CD8-positive, alpha-beta memory T cell (primary cell): ENCODE results near the gene COL25A1. TPM values are rescaled to one million over a fixed set of nuclear protein-coding genes. Genes with fewer than 3 reads are reported as not detected.
A peak's percentile ranks its signal among the peaks of the same experiment; 100 is the strongest.

Experiments used
- CTCF ChIA-PET: fragments of 350-600 bp; sonication (Branson Sonifier 250); formaldehyde crosslinking; loops from one replicate; lab custom pipeline; 2021; ENCODE audit warnings: antibody characterized with exemption; lab: Charles Lee
- POLR2A ChIA-PET: fragments of 350-600 bp; sonication (Branson Sonifier 250); formaldehyde crosslinking; loops from one replicate; lab custom pipeline; 2021; ENCODE audit warnings: antibody characterized with exemption; lab: Charles Lee
- DNase-seq, 5 donors: peaks; one replicate each; pipeline versions ENCODE4 v3.0.0 to v3.0.0-alpha.2; 2020 to 2022; ENCODE audit warnings: mixed read lengths in 1 of 5
- H3K27ac ChIP-seq: one replicate; pipeline ENCODE4 v1.7.0; 2013; ENCODE audit warnings: low read depth, mild to moderate bottlenecking, low read length, moderate library complexity
- H3K27me3 ChIP-seq: 2 replicates; pipeline ENCODE4 v1.7.0; 2013; ENCODE audit warnings: low read length, mild to moderate bottlenecking; ENCODE audit not compliant: insufficient read depth, poor library complexity, severe bottlenecking
- H3K36me3 ChIP-seq: 2 replicates; pipeline ENCODE4 v1.7.0; 2013; ENCODE audit warnings: mild to moderate bottlenecking, low read length, moderate library complexity; ENCODE audit not compliant: insufficient read depth
- H3K4me1 ChIP-seq: 2 replicates; pipeline ENCODE4 v1.7.0; 2013; ENCODE audit warnings: mild to moderate bottlenecking, low read length, moderate library complexity; ENCODE audit not compliant: insufficient read depth
- H3K4me3 ChIP-seq: 2 replicates; pipeline ENCODE4 v1.7.0; 2013; ENCODE audit warnings: mild to moderate bottlenecking, low read length
- H3K9me3 ChIP-seq: 2 replicates; pipeline ENCODE4 v1.7.0; 2013; ENCODE audit warnings: mild to moderate bottlenecking, low read length
- H3K27ac Mint-ChIP-seq, 8 donors: one replicate each; pipeline ENCODE4 v1.8.0; 2020 to 2021; ENCODE audit warnings: mixed read lengths in 8 of 8, mild to moderate bottlenecking in 6 of 8, inconsistent platforms in 3 of 8, moderate library complexity in 3 of 8
- H3K27me3 Mint-ChIP-seq, 2 donors: one replicate each; pipeline ENCODE4 v1.8.0; 2020 to 2021; ENCODE audit warnings: mixed read lengths in 2 of 2, mild to moderate bottlenecking in 1 of 2, moderate library complexity in 1 of 2
- H3K36me3 Mint-ChIP-seq, 3 donors: one replicate each; pipeline ENCODE4 v1.8.0; 2020 to 2021; ENCODE audit warnings: mixed read lengths in 3 of 3, inconsistent platforms in 1 of 3, mild to moderate bottlenecking in 1 of 3
- H3K4me1 Mint-ChIP-seq, 3 donors: one replicate each; pipeline ENCODE4 v1.8.0; 2020 to 2021; ENCODE audit warnings: mixed read lengths in 3 of 3, inconsistent platforms in 1 of 3, mild to moderate bottlenecking in 1 of 3
- H3K4me3 Mint-ChIP-seq, 7 donors: one replicate each; pipeline ENCODE4 v1.8.0; 2020 to 2021; ENCODE audit warnings: mixed read lengths in 7 of 7, mild to moderate bottlenecking in 6 of 7, moderate library complexity in 4 of 7, inconsistent platforms in 2 of 7
- H3K9me3 Mint-ChIP-seq, 5 donors: one replicate each; pipeline ENCODE4 v1.8.0; 2020 to 2022; ENCODE audit warnings: mixed read lengths in 5 of 5, mild to moderate bottlenecking in 3 of 5, moderate library complexity in 2 of 5, inconsistent platforms in 1 of 5
- polyA plus RNA-seq: library from polyadenylated mRNA; unstranded; fragments of 300-500 nt; fragmentation: Illumina TruSeq; gene quantifications from one replicate; pipeline ENCODE4 v1.2.3, GENCODE V29; 2021
- total RNA-seq, 2 experiments: library from RNA; stranded (reverse); gene quantifications; one replicate each; pipeline ENCODE4 v1.2.3, GENCODE V29; 2021

Gene COL25A1
- total and polyA plus RNA-seq, 3 experiments from 2014 or later = not detected

- CTCF ChIA-PET = no interaction called here
Observed at GRCh38 chr4:109321232-109321631, 18.8 kb upstream of the COL25A1 start.

GRCh38 chr4:109319684-109320083, 17.2 kb upstream of the COL25A1 start:
- Mint-ChIP-seq H3K9me3 (peaks cover 8 to 36% (median 31%) of the 10 kb centered on the region in 5 donors), H3K27ac (no peak overlapping the region), H3K4me1 (no peaks in the 10 kb centered on the region), H3K4me3 (no peak overlapping the region), H3K27me3 (peaks cover 21 to 37% of the 10 kb centered on the region in 2 donors), H3K36me3 (peaks cover 0 to 24% (median 6%) of the 10 kb centered on the region in 3 donors)
- Histone ChIP-seq H3K9me3 (no peaks in the 10 kb centered on the region), H3K27ac (no peak overlapping the region), H3K27me3 (no peaks in the 10 kb centered on the region), H3K36me3 (no peaks in the 10 kb centered on the region), H3K4me3 (no peak overlapping the region), H3K4me1 (no peaks in the 10 kb centered on the region)
- POLR2A ChIA-PET = no interaction called here
- no peak for DNase-seq
- CTCF ChIA-PET = no interaction called here

More at GRCh38 chr4:109321232-109321631, 18.8 kb upstream of the COL25A1 start:
- peaks cover 12 to 29% of the 10 kb centered on the region in 2 donors for H3K27me3 Mint-ChIP-seq
- H3K4me3 Mint-ChIP-seq = no peak overlapping the region
- H3K27ac Mint-ChIP-seq = no peak overlapping the region
- peaks cover 8 to 36% (median 31%) of the 10 kb centered on the region in 5 donors for H3K9me3 Mint-ChIP-seq
- no peaks in the 10 kb centered on the region for H3K4me1 Mint-ChIP-seq
- POLR2A ChIA-PET = no interaction called here
- DNase-seq = no peak
- H3K36me3 Mint-ChIP-seq = peaks cover 0 to 20% (median 6%) of the 10 kb centered on the region in 3 donors
- no peak overlapping the region for H3K27ac ChIP-seq
- no peaks in the 10 kb centered on the region for H3K4me1 ChIP-seq
- H3K27me3 ChIP-seq = no peaks in the 10 kb centered on the region
- no peaks in the 10 kb centered on the region for H3K36me3 ChIP-seq
- H3K9me3 ChIP-seq = no peaks in the 10 kb centered on the region
- H3K4me3 ChIP-seq = no peak overlapping the region

DNA sequence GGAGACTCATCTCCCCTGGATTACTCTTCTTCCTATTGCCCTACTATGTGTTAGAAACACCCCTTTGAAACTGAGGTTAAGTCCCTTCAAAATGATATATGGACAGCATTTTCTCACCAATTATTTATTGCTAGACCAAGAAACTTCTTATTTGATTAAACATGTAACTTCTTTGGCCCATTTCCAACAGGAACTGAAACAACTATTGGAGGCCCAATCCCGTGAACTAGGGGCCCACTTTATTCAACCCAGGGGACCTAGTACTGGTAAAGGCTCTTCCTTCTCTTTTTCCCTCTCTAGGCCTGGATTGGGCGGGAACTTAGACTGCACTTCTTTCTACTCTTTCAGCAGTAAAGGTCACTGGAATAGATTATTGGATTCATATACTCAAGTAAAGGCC, 16.7 kb upstream of the COL25A1 start:
- Mint-ChIP-seq H3K27me3 (peaks cover 21 to 37% of the 10 kb centered on the region in 2 donors), H3K4me1 (no peaks in the 10 kb centered on the region), H3K9me3 (peaks cover 8 to 34% (median 30%) of the 10 kb centered on the region in 5 donors), H3K36me3 (peaks cover 0 to 22% (median 6%) of the 10 kb centered on the region in 3 donors), H3K4me3 (no peak overlapping the region), H3K27ac (no peak overlapping the region)
- CTCF ChIA-PET = no interaction called here
- H3K9me3 ChIP-seq = no peaks in the 10 kb centered on the region
- H3K27ac ChIP-seq = no peak overlapping the region
- no peak for DNase-seq
- H3K27me3 ChIP-seq = peaks cover 4% of the 10 kb centered on the region
- no peaks in the 10 kb centered on the region for H3K4me1 ChIP-seq
- POLR2A ChIA-PET = no interaction called here
- no peak overlapping the region for H3K4me3 ChIP-seq
- no peaks in the 10 kb centered on the region for H3K36me3 ChIP-seq

- H3K36me3 ChIP-seq = no peaks in the 10 kb centered on the region
- no peak for DNase-seq
- ChIA-PET POLR2A (no interaction called here), CTCF (no interaction called here)
- Mint-ChIP-seq H3K27ac (no peak overlapping the region), H3K27me3 (peaks cover 24 to 40% of the 10 kb centered on the region in 2 donors), H3K9me3 (peaks cover 6 to 18% (median 16%) of the 10 kb centered on the region in 5 donors), H3K4me1 (no peaks in the 10 kb centered on the region), H3K4me3 (no peak overlapping the region), H3K36me3 (peaks cover 0 to 4% (median 0%) of the 10 kb centered on the region in 3 donors)
- H3K4me1 ChIP-seq = no peaks in the 10 kb centered on the region
- H3K27me3 ChIP-seq = peaks cover 4% of the 10 kb centered on the region
- no peak overlapping the region for H3K4me3 ChIP-seq
- H3K9me3 ChIP-seq = no peaks in the 10 kb centered on the region
- H3K27ac ChIP-seq = no peak overlapping the region
Observed at GRCh38 chr4:109315818-109316217, 13.4 kb upstream of the COL25A1 start.

DNA sequence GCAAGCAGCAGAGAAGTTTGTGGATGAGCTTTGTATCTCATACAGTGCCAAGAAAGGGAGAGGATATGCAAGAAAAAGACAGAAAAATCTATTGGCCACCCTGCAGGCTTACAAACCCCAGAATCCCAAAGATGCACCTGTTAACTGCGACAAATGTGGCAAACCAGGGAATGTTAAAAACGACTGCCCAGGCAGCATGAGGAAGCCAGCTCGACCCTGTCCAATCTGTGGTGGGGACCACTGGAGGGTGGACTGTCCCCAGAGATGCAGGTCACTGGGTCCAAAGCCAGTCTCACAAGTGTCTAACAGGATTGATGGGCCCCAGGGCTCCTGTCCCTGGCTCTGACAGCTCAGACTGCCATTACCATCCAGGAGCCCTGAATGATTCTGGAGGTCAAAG, 12.9 kb upstream of the COL25A1 start:
- Histone ChIP-seq H3K9me3 (no peaks in the 10 kb centered on the region), H3K27ac (no peak overlapping the region), H3K4me3 (no peak overlapping the region), H3K27me3 (peaks cover 4% of the 10 kb centered on the region), H3K4me1 (no peaks in the 10 kb centered on the region), H3K36me3 (no peaks in the 10 kb centered on the region)
- POLR2A ChIA-PET = no interaction called here
- Mint-ChIP-seq H3K9me3 (peaks cover 6 to 14% (median 12%) of the 10 kb centered on the region in 5 donors), H3K27me3 (peaks cover 24 to 41% of the 10 kb centered on the region in 2 donors), H3K36me3 (peaks cover 0 to 4% (median 0%) of the 10 kb centered on the region in 3 donors), H3K4me3 (no peak overlapping the region), H3K27ac (no peak overlapping the region), H3K4me1 (no peaks in the 10 kb centered on the region)
- CTCF ChIA-PET = no interaction called here
- DNase-seq = no peak

DNA sequence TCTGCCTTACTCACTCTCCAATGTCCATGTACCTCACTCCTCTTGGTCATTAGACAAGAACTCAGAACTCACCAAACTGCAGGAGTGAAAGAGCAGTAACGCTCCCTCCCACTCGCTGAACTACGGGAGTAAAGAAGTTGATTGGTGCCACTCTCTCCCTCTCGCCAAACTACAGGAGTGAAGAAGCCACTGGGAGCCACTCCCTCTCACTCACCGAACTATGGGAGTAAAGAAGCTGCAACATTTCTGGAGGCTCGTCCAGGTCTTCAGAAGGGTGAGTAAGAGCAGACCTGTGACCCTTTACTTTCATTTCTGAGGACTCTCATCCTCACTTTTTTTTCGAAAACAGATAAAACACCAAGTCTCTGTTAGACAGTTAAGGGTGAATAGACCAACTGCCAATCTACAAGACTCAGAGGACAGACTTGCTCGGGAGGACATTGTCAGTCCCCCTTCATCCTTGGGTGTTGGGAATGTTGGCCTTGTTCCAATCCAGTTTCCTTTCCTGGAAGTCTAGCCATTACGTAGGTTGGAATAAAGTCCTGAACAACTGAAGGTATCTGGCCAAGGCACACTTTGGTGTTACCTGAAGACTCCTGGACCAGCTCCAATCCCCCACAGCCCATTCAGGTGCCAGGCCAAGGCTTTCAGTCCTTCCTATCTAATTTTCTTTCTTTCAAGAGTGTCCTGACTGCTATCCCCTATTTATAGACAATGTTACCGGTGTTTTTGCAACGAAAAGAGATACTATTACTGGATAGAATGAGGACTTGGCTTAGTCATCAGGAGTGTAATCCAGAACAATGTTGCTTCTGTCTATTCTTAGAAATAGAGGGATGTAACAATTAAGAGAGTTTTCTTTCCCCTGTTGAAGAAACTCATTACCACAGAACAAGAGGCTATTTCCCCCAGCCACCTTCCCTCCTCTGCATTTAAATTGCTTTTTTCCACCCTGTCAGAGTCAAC, 11.0 kb upstream of the COL25A1 start:
- peaks cover 6 to 12% (median 10%) of the 10 kb centered on the region in 5 donors for H3K9me3 Mint-ChIP-seq
- H3K36me3 Mint-ChIP-seq = peaks cover 0 to 4% (median 0%) of the 10 kb centered on the region in 3 donors
- H3K27ac Mint-ChIP-seq = no peak overlapping the region
- no peak overlapping the region for H3K4me3 ChIP-seq
- no peak for DNase-seq
- peaks cover 4% of the 10 kb centered on the region for H3K27me3 ChIP-seq
- no peaks in the 10 kb centered on the region for H3K4me1 ChIP-seq
- POLR2A ChIA-PET = no interaction called here
- H3K36me3 ChIP-seq = no peaks in the 10 kb centered on the region
- H3K9me3 ChIP-seq = no peaks in the 10 kb centered on the region
- no peak overlapping the region for H3K27ac ChIP-seq
- no peak overlapping the region for H3K4me3 Mint-ChIP-seq
- H3K27me3 Mint-ChIP-seq = peaks cover 26 to 36% of the 10 kb centered on the region in 2 donors
- CTCF ChIA-PET = no interaction called here
- H3K4me1 Mint-ChIP-seq = no peaks in the 10 kb centered on the region

- CTCF ChIA-PET = no interaction called here
- no peaks in the 10 kb centered on the region for H3K9me3 Mint-ChIP-seq
- no peaks in the 10 kb centered on the region for H3K36me3 Mint-ChIP-seq
Observed at GRCh38 chr4:109303140-109303496, 660 bp upstream of the COL25A1 start.

DNA sequence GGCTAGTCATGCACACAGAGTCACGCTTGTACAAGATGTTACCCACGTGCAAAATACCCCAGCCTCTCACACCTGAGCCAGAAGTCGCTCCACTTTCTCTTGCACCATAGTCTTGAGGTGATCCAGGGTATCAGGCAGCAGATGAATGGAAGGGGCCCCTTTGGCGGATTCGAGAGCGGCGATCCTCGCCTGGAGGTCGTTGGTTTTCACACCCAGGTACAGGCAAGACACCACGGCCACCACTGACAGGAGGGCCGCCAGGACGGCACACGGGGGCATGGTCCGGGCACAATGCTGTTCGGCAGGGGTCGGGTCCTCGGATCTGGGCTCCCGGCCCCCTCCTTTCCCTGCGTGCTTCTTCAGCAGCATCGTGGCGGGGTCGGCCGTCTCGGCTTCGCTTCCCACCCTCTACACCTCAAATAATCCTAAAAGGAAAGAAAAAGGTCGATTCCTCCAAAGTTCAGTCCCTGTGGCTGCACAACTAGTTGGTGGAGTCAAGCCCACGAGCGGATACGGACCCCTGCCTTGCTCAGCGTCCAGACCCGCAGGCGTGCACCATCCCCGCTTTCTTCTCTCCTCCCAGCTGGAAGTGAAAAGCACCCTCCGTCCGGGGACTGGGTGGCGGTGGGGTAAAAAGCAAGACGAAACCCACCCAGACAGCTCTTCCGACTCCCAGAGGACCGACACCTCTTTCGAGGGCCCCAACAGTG, 652 bp downstream of the COL25A1 start:
- peak overlapping the region; percentile 27 to 90 (median 79) for H3K4me3 Mint-ChIP-seq
- no peaks in the 10 kb centered on the region for H3K9me3 Mint-ChIP-seq
- POLR2A ChIA-PET = no interaction called here
- H3K27ac ChIP-seq = no peak overlapping the region
- peaks cover 9% of the 10 kb centered on the region for H3K4me1 ChIP-seq
- peaks cover 22% of the 10 kb centered on the region for H3K27me3 ChIP-seq
- peak overlapping the region in 1 of 8 donors; percentile 59 for H3K27ac Mint-ChIP-seq
- peaks cover 12 to 21% (median 12%) of the 10 kb centered on the region in 3 donors for H3K4me1 Mint-ChIP-seq
- CTCF ChIA-PET = no interaction called here
- no peaks in the 10 kb centered on the region for H3K36me3 ChIP-seq
- no peaks in the 10 kb centered on the region for H3K36me3 Mint-ChIP-seq
- H3K4me3 ChIP-seq = peak overlapping the region; percentile 19
- H3K27me3 Mint-ChIP-seq = peaks cover 52 to 77% of the 10 kb centered on the region in 2 donors
- DNase-seq = no peak
- no peaks in the 10 kb centered on the region for H3K9me3 ChIP-seq

More at GRCh38 chr4:109303140-109303496, 660 bp upstream of the COL25A1 start:
- Mint-ChIP-seq H3K27me3 (peaks cover 50 to 80% of the 10 kb centered on the region in 2 donors), H3K4me1 (peaks cover 12 to 21% (median 12%) of the 10 kb centered on the region in 3 donors), H3K4me3 (peak overlapping the region; percentile 68 to 90 (median 80)), H3K27ac (peak overlapping the region in 2 of 8 donors; percentile 9 to 14)
- H3K9me3 ChIP-seq = no peaks in the 10 kb centered on the region
- H3K27me3 ChIP-seq = peaks cover 20% of the 10 kb centered on the region
- POLR2A ChIA-PET = no interaction called here
- DNase-seq = no peak
- H3K27ac ChIP-seq = no peak overlapping the region
- H3K4me3 ChIP-seq = peak overlapping the region; percentile 19
- H3K4me1 ChIP-seq = peaks cover 9% of the 10 kb centered on the region
- H3K36me3 ChIP-seq = no peaks in the 10 kb centered on the region
